HG03469 (cell line): ENCODE measurements around the gene ADGRE3.
"Not testable (repeated sequence)": the region's sequence is repeated elsewhere in the genome, so short reads cannot be mapped to it uniquely, and the experiment has no call there.

Experiments used
- ATAC-seq: cut with Tn5 transposase; IDR thresholded peaks from one replicate; pipeline ENCODE4 v1.9.1; 2021; ENCODE audit warnings: mild to moderate bottlenecking, moderate library complexity, moderate number of reproducible peaks; ENCODE audit not compliant: unreplicated experiment

ADGRE3 gene

GRCh38 chr19:14669940-14670339 lies 4.7 kb downstream of the ADGRE3 start:
- ATAC-seq, result no peak

DNA sequence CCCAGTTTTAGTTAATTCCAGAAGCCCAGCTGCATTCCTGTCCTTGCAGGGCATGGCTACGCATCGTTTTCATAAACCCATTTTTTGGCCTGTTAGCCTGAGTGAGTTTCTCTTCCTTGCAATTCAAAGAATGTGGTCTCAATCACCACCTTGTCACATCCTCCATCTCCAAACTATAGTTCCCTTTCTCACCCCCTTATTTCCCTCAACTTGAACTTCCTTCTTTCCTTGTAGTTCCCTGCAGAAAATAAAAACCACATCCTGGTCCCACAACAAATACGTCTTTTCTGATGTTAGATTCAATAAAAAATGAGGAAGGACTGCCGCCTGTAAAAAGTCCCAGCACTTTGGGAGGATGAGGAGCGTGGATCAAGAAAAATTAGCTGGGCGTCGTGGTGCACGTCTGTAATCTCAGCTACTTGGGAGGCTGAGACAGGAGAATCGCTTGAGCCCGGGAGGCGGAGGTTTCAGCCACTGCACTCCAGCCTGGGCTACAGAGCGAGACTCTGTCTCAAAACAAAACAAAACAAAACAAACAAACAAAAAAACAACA lies 13.2 kb downstream of the ADGRE3 start:
- no peak for ATAC-seq

GRCh38 chr19:14659874-14660489 lies 14.7 kb downstream of the ADGRE3 start:
- ATAC-seq, result no peak

DNA sequence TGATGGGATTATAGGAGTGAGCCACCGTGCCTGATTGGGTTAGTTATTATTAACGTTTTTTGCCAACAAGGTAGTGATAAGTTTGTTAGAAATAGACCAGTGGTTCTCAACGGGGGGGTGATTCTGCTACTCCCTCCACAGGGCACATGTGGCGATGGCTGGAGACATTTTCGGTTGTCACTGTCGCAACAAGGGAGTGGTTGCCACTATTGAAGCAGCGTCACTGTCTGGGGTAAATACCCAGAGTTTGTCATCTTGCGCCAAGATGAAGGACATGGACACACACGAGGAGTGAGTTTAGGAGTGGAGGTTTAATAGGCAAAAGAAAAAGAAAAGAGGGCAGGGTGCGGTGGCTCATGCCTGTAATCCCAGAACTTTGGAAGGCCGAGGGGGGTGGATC lies 18.9 kb downstream of the ADGRE3 start:
- ATAC-seq, result no peak

DNA sequence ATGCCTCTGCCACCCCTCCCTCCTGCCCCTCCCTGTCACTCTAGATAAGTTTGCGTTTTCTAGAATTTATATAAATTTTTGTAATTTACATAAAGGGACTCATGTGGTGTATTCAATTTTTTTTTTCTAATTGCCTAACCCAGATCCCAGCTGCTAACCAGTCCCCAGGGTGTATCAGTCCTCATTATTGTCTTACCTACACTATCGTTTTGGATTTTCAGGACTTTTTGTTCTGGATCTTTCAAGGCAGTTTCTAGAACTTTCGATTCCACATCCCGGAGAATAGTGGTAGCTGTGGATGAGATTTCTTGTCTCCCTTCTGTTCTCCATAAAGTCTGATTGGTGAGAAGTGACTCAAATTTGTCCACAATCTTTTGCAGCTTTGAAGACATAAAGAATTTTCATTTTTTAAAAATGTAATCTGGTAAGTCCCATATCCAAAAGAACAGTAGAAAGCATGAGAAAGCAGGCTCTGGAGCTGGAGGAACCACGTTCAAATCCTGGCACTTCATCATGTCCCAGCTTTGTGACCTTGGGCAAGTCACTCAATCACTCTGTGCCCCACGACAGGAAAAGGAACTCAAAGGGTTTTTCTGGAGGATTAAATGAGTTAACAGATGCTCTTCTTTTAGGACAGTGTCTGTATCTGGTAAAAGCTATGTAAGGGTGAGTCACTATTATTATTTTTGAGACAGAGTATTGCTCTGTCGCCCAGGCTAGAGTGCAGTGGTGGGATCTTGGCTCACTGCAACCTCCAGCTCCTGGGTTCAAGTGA lies 19.7 kb downstream of the ADGRE3 start:
- ATAC-seq, result no peak

GRCh38 chr19:14650161-14650560 lies 24.5 kb downstream of the ADGRE3 start:
- no peak for ATAC-seq

DNA sequence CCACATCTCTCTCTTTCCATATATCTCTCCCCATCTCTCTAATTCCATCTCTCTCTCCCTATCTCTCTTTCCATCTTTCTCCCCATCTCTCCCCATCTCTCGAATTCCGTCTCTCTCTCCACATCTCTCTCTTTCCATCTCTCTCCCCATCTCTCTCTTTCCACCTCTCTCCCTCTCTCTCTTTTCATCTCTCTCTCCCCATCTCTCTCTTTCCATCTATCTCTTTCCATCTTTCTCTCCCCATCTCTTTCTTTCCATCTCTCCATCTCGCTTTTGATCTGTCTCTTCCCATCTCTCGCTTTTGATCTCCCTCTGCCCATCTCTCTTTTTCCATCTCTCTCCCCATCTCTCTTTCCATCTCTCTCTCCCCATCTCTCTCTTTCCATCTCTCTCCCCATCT lies 25.6 kb downstream of the ADGRE3 start:
- no peak for ATAC-seq

DNA sequence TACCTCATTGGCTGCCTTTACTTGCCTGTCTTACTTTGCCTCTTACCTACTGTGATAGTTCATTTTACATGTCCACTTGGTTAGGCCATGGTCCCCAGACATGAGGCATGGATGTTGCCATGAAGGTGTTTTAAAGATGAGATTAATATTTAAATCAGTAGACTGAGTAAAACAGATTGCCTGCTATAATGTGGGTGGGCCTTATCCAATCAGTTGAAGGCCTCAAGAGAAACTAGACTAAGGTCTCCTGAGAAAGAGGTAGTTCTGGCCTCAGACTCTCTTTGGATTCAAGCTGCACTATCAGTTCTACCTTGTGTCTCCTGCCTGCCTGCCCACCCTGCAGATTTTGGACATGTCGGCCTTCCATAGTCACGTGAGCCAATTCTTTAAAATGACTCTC lies 26.1 kb downstream of the ADGRE3 start:
- no peak for ATAC-seq

GRCh38 chr19:14639536-14640277 lies 34.9 kb downstream of the ADGRE3 start:
- no peak for ATAC-seq

DNA sequence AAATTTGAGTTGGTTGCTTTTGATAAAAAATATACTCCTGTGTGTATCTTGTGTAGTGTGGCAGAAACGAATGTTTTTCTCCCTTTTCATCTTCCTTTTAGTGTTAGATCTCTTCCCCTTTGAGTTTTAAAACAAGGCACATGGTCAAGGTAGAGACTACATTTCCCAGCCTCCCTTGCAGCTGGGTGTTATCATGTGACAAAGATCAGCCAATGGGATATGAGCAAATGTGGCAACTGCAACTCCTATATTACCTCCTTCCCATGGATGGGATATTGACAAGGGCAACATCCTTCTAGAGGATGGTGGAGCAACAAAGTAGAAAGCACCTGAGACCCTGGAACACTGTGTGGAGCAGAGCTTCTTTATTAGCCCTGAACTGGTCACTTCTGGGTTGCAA lies 42.4 kb downstream of the ADGRE3 start:
- no peak for ATAC-seq

DNA sequence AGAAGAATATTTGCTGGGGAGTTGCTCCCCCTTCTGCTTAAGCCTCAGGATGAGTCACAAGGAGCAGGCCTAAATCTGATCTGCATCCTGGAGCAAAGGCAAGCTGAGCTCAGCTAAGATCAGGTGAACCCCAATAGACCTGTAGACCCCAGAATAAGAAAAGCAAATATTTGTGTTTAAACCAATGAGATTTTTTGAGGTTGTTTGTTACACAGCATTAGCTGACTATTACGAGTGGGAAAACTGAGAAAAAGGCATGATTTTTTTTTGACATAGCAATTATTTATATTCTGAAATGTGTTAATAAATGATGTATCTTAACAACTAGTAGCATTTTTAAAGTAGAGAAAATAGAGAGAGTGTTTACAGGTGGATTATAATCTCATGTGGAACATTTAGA lies 45.1 kb downstream of the ADGRE3 start:
- ATAC-seq, result no peak

DNA sequence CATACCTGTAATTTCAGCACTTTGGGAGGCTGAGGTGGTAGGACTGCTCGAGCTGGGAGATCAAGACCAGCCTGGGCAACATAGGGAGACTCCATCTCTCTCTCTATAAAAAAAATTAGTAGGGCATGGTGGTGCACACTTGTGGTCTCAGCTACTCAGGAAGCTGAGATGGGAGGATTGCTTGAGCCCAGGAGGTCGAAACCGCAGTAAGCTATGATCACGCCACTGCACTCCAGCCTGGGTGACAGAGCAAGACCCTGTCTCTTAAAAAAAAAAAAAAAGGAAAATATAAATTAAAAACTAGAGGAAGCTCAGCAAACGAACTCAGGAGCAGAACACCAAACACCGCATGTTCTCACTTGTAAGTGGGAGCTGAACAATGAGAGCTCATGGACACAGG lies 50.2 kb downstream of the ADGRE3 start:
- not testable (repeated sequence) for ATAC-seq

DNA sequence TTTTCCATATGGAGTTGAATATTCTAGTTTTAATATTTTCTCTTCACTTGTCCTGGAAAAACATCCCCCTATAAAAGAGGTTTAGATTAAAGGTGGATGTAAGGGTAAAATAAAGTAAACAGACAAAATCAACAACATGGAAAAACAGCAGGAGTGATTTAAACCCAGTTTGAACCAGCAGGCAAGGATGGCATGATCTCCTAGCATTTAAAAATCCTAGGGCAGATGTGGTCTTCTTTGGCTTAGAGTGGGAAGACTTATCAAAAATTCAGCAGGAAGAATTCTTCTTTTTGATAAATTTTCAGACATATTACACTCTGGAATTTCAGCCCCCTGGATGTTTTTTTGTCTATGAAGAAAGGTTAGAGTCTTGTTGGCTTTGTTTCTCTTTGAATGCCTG lies 55.2 kb downstream of the ADGRE3 start:
- ATAC-seq, result no peak

- ATAC-seq, result no peak
Measured at GRCh38 chr19:14616407-14616806, 58.2 kb downstream of the ADGRE3 start.

GRCh38 chr19:14615623-14616022 lies 59.0 kb downstream of the ADGRE3 start:
- ATAC-seq, result no peak

DNA sequence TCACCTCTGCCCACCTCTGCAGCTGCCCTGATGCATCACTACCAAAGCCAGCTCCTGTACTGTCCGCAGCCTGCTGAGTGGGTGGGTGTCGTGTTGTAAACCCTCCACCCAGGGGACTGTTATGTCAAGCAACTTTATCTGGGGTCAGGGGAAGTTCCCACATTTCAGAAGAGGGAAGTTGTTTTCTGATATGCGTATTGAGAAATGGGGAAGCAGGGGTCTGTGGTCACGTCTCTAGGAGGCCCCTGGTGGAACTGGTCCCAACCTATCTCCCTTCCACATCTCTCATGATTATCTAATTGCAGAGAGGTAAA lies 60.6 kb downstream of the ADGRE3 start:
- no peak for ATAC-seq

- ATAC-seq, result not testable (repeated sequence)
Measured at GRCh38 chr19:14613399-14614098, 61.1 kb downstream of the ADGRE3 start.

DNA sequence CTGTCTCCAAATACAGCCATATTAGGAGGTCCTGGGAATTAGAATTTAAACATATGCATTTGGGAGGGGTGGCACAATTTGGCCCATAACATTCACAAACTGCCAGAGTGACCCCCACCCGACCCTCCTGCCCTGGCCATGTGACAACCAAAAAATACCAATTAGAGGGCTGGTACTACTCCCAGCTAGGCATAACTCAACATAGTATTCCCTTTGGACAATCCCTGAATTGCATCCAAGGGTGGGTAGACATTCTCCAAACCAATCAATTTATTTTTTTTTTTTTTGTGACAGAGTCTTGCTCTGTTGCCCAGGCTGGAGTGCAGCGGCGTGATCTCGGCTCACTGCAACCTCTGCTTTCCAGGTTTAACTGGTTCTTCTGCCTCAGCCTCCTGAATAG lies 62.0 kb downstream of the ADGRE3 start:
- no peak for ATAC-seq

GRCh38 chr19:14612242-14612641 lies 62.4 kb downstream of the ADGRE3 start:
- ATAC-seq, result not testable (repeated sequence)

DNA sequence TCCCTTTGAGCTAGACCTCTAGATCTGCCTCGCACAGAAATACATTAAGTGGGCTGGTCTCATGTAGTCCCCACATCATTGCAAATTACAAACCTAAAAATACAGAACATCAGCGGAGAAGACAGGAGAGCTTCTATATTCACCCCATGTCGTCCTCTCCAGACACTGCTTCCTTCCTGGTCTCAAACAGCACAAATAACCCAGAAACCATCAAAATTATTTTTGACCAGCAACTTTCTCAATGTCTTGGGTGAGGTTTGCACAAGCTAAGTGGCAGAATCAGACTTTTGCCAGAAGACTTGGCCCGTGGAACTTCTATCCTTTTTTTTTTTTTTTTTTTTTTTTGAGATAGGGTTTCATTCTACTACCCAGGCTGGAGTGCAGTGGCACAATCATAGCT lies 63.6 kb downstream of the ADGRE3 start:
- no peak for ATAC-seq

DNA sequence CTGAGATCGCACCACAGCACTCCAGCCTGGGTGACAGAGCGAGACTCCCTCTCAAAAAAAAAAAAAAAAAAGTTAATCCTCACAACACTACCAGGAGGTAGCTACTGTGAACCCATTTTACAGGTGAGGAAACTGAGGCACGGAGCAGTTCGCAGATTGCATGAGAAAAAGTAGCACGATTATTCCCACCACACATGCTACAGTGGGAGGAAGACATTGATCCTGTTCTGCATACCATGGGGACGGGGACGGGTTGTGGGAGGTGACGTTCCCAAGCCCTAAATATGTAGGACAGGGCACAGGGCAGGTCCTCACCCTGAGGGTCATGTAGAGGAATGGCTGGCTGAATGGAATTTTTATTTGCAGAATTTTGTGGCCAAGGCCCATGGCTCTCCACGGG lies 68.0 kb downstream of the ADGRE3 start:
- ATAC-seq, result no peak
